GM12878 (cell line): ENCODE results near the gene FREY1. TPM values are rescaled to one million over a fixed set of nuclear protein-coding genes. Genes with fewer than 3 reads are reported as not detected.
"Not testable (repeated sequence)": the region's sequence is repeated elsewhere in the genome, so short reads cannot be mapped to it uniquely, and the experiment has no call there.

Experiments used
- ATAC-seq: fragments of 200-7000 bp; cut with Tn5 transposase; 3 replicates; pipeline ENCODE4 v1.9.1; 2020; ENCODE audit warnings: mild to moderate bottlenecking, moderate library complexity
- BruUV-seq: library from RNA; stranded (reverse); fragments of 400-500 nt; replicated peaks from 2 replicates; lab custom pipeline; 2021; lab: Mats Ljungman, UMichigan
- CTCF ChIA-PET: fragments of 300-600 bp; sonication (Branson Sonifier 250); formaldehyde crosslinking; extraction: SDS; loops from one replicate; lab custom pipeline; 2021; ENCODE audit warnings: inconsistent platforms; lab: Yijun Ruan, JAX
- POLR2A ChIA-PET: fragments of 350-600 bp; formaldehyde crosslinking; extraction: SDS; loops from one replicate; lab custom pipeline; 2021; ENCODE audit warnings: inconsistent platforms; lab: Charles Lee
- RAD21 ChIA-PET: fragments of 300-600 bp; sonication (Branson Sonifier 250); formaldehyde crosslinking; loops from one replicate; lab custom pipeline; 2023; ENCODE audit warnings: antibody characterized with exemption; ENCODE audit not compliant: unreplicated experiment; lab: Charles Lee
- SMC1A ChIA-PET: fragments of 300-600 bp; sonication (Branson Sonifier 250); formaldehyde crosslinking; loops from one replicate; lab custom pipeline; 2023; ENCODE audit not compliant: unreplicated experiment, uncharacterized antibody; lab: Charles Lee
- DNase-seq: peaks from one replicate; pipeline ENCODE4 v3.0.0-alpha.2; 2011; ENCODE audit warnings: low read depth, low spot score
- FAIRE-seq: peaks from 3 replicates; lab custom pipeline; 2011; peaks lifted over from hg19 to GRCh38; lab: Jason Lieb, UNC
- H2AFZ ChIP-seq: 2 replicates; pipeline ENCODE4 v1.6.0; 2011; ENCODE audit warnings: low read depth, low read length, control low read depth; ENCODE audit not compliant: control insufficient read depth
- H3K27ac ChIP-seq: 2 replicates; pipeline ENCODE4 v1.5.1; 2011; ENCODE audit warnings: control low read depth; ENCODE audit not compliant: control insufficient read depth, insufficient read depth
- H3K27me3 ChIP-seq, 2 experiments: replicated peaks in 1 of 2; 2 replicates each; pipeline versions ENCODE4 v1.6.0 to v1.6.1; 2011; ENCODE audit warnings: low read length in 1 of 2; ENCODE audit not compliant: control insufficient read depth in 2 of 2, insufficient read depth in 2 of 2
- H3K36me3 ChIP-seq, 2 experiments: 2 replicates each; pipeline ENCODE4 v1.5.1; 2011; ENCODE audit warnings: low read length in 1 of 2; ENCODE audit not compliant: control insufficient read depth in 2 of 2, insufficient read depth in 2 of 2
- H3K4me1 ChIP-seq: 2 replicates; pipeline ENCODE4 v1.6.1; 2011; ENCODE audit warnings: mild to moderate bottlenecking, low read length, moderate library complexity, mixed read lengths; ENCODE audit not compliant: control insufficient read depth, insufficient read depth
- H3K4me2 ChIP-seq: 2 replicates; pipeline ENCODE4 v1.6.0; 2011; ENCODE audit warnings: control low read depth; ENCODE audit not compliant: control insufficient read depth, insufficient read depth
- H3K4me3 ChIP-seq: fragments of 200-600 bp; sonication (generic); 2 replicates; pipeline ENCODE4 v1.5.1; 2016
- H3K79me2 ChIP-seq: 2 replicates; pipeline ENCODE4 v1.6.0; 2011; ENCODE audit warnings: low read length; ENCODE audit not compliant: control insufficient read depth, insufficient read depth
- H3K9ac ChIP-seq: 2 replicates; pipeline ENCODE4 v1.8.0; 2011; ENCODE audit warnings: low read length, control low read depth, mixed read lengths; ENCODE audit not compliant: control insufficient read depth, insufficient read depth
- H3K9me3 ChIP-seq: replicated peaks from 3 replicates; pipeline ENCODE4 v1.5.1; 2011; ENCODE audit warnings: mild to moderate bottlenecking, low read length; ENCODE audit not compliant: control insufficient read depth, insufficient read depth
- H4K20me1 ChIP-seq: 2 replicates; pipeline ENCODE4 v1.6.0; 2011; ENCODE audit not compliant: control insufficient read depth, insufficient read depth
- ZBTB11 ChIP-seq: fragments of 450-650 bp; formaldehyde crosslinking; IDR thresholded peaks from 2 replicates; pipeline ENCODE4 v1.5.0; 2022; ENCODE audit warnings: mild to moderate bottlenecking, missing genetic modification characterization
- ZBTB40 ChIP-seq: fragments of 450-650 bp; IDR thresholded peaks from 2 replicates; pipeline ENCODE4 v1.6.1; 2016; ENCODE audit warnings: mild to moderate bottlenecking, moderate library complexity, borderline replicate concordance
- WGBS: methylation state at CpG from one replicate; pipeline ENCODE4 v1.1.6; 2016; ENCODE audit warnings: low lambda C conversion rate; ENCODE audit not compliant: insufficient replicate concordance, insufficient coverage; ENCODE audit errors: missing lambda C conversion rate; 5-methylcytosine and 5-hydroxymethylcytosine counted together
- in situ Hi-C: fragments of 300-500 bp; cut with MboI; formaldehyde crosslinking; loops from 9 replicates; pipeline ENCODE4 v1.14.3; 2018; ENCODE audit warnings: mixed read lengths
- intact Hi-C: fragments of 100-400 bp; cut with micrococcal nuclease; formaldehyde crosslinking; loops from one replicate; pipeline ENCODE4 v1.14.2; 2022; ENCODE audit not compliant: unreplicated experiment
- polyA plus RNA-seq, 11 experiments: library from polyadenylated mRNA; depleted of rRNA in 4 of 11; unstranded in 6 of 11; stranded (reverse) in 5 of 11; fragments of >200 nt; fragmentation: Nextera tagmentation in 4 of 11; fragmentation: Illumina TruSeq in 1 of 11; extraction: Ambion mirVana in 4 of 11; extraction: Trizol in 1 of 11; gene quantifications; 1 replicate in 1 of 11; 2 replicates in 10 of 11; pipeline versions ENCODE4 v1.2.1 to v1.2.3, GENCODE V29; 2011 to 2016; ENCODE audit warnings: inconsistent platforms in 2 of 11, missing spikeins in 2 of 11, low read depth in 1 of 11
- total RNA-seq, 4 experiments: library from RNA; depleted of rRNA in 3 of 4; stranded (reverse); fragments of >200 nt in 3 of 4; fragmentation: Illumina TruSeq in 1 of 4; extraction: Trizol in 1 of 4; gene quantifications; 2 replicates each; pipeline versions ENCODE4 v1.2.1 to v1.2.3, GENCODE V29; 2013 to 2021

The FREY1 gene
- total and polyA plus RNA-seq, 10 of the 15 experiments (the other 5 are each of a cell fraction or from before 2014, with no cell fraction given) = 0.13 to 1.7 (median 0.39) TPM; not detected in 3

- TF ChIP-seq ZBTB11 (CRISPR knock-in tag) (no peak), ZBTB40 (no peak)
Observed at GRCh38 chr11:45906096-45906682, 882 bp downstream of the FREY1 start (continued).

GRCh38 chr11:45905576-45905975 lies 1.5 kb downstream of the FREY1 start:
- H4K20me1 ChIP-seq, DNase-seq, H3K9ac ChIP-seq, H2AFZ ChIP-seq, H3K36me3 ChIP-seq, H3K9me3 ChIP-seq, H3K27ac ChIP-seq, H3K4me3 ChIP-seq, BruUV-seq, H3K4me2 ChIP-seq, RAD21 ChIA-PET, SMC1A ChIA-PET, H3K4me1 ChIP-seq, FAIRE-seq, H3K79me2 ChIP-seq, CTCF ChIA-PET, in situ Hi-C loops, intact Hi-C loops, H3K27me3 ChIP-seq: not testable (repeated sequence)
- 27% methylated on average over 6 of the region's 6 CpGs for WGBS
- POLR2A ChIA-PET = interaction anchor here (0.6 kb wide), 1 partner anchor 57 kb away, joined by 3 read pairs; no protein-coding TSS in a partner anchor
- ATAC-seq = peak; percentile 3; the same call in 1 of the 3 replicates
